ENCODE measurements around the gene IGF2BP3. TPM values are rescaled to one million over a fixed set of nuclear protein-coding genes. Genes with fewer than 3 reads are reported as not detected.

Gene IGF2BP3
- total and polyA plus RNA-seq, 5 donors from 2014 or later = 1.7 TPM; not detected in 4

DNA sequence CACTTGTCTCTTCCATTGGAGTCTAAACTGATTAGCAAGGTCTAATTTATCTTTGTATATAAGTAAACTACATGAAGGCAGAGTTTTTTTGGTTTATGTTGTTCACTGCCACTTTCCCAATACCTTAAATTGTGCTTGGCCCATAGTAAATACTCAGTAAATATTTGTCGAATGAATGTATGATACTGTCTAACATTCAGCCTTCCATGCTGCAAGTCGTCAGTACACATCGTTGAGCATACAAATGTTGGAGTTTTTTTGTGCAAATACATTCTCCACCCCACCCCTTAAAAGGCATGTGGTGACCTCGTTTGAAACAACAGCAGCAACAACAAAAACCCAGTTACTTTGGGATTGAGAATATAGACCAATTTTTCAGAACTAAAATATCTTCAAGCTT is 17.4 kb upstream of the IGF2BP3 start:
- Histone ChIP-seq H3K27me3 (ENCODE audit: control insufficient read depth, insufficient read depth, low read length) (no peaks in the 10 kb centered on the region), H3K27ac (ENCODE audit: insufficient read depth, low read length, poor library complexity, severe bottlenecking) (no peak overlapping the region), H3K36me3 (ENCODE audit: control insufficient read depth, insufficient read depth, low read length) (no peaks in the 10 kb centered on the region), H3K4me1 (ENCODE audit: control insufficient read depth, insufficient read depth, low read length, poor library complexity, severe bottlenecking) (peaks cover 10% of the 10 kb centered on the region), H3K4me3 (ENCODE audit: low read depth, low read length) (no peak overlapping the region), H3K9me3 (ENCODE audit: control insufficient read depth in 2 of 2, low read length in 2 of 2) (no peaks in the 10 kb centered on the region)
- no peak for ATAC-seq (ENCODE audit: low read depth in 2 of 2)
- Mint-ChIP-seq H3K36me3 (no peaks in the 10 kb centered on the region), H3K27me3 (peaks cover 19% of the 10 kb centered on the region), H3K4me1 (peaks cover 0 to 13% (median 6%) of the 10 kb centered on the region in 4 donors), H3K4me3 (no peak overlapping the region), H3K9me3 (no peaks in the 10 kb centered on the region), H3K27ac (no peak overlapping the region)
- DNase-seq = no peak

DNA sequence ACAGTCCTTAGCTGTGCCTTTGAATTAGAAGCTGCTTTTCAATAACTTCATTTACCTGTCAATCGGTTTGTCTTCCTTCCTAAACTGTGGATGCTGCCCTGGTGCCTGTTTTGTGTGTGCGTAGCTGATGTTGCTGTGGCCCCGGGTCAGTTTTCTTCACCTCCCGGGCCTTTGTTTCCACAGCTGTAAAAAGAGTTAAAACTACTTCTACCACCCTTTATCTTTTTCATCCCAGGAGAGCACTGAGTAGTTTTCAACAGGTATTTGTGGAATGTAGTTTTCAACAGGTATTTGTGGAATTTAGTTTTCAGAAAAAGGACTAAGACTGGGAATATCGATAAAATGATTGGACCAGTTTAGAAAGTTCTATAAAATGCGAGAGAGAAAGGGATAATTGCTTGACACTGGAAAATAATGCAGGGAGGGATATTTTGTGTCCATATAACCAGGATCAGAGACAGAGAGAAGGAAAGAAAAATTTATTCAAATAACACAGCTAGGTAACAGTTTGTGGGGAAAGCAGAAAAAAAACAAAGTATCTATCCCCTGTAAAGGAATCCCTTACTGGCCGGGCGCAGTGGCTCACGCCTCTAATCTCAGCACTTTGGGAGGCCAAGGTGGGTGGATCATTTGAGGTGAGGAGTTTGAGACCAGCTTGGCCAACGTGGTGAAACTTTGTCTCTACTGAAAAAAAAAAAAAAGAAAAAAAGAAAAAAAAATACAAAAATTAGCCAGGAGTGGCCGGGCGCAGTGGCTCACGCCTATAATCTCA is 15.9 kb upstream of the IGF2BP3 start:
- H3K4me3 Mint-ChIP-seq = no peak overlapping the region
- H3K9me3 Mint-ChIP-seq = no peaks in the 10 kb centered on the region
- peaks cover 34% of the 10 kb centered on the region for H3K27me3 Mint-ChIP-seq
- Histone ChIP-seq H3K27me3 (ENCODE audit: control insufficient read depth, insufficient read depth, low read length) (no peaks in the 10 kb centered on the region), H3K9me3 (ENCODE audit: control insufficient read depth in 2 of 2, low read length in 2 of 2) (no peaks in the 10 kb centered on the region), H3K27ac (ENCODE audit: insufficient read depth, low read length, poor library complexity, severe bottlenecking) (no peak overlapping the region), H3K4me3 (ENCODE audit: low read depth, low read length) (no peak overlapping the region), H3K36me3 (ENCODE audit: control insufficient read depth, insufficient read depth, low read length) (no peaks in the 10 kb centered on the region), H3K4me1 (ENCODE audit: control insufficient read depth, insufficient read depth, low read length, poor library complexity, severe bottlenecking) (peaks cover 10% of the 10 kb centered on the region)
- ATAC-seq (ENCODE audit: low read depth in 2 of 2) (no peak), DNase-seq (no peak)
- no peak overlapping the region for H3K27ac Mint-ChIP-seq
- no peaks in the 10 kb centered on the region for H3K36me3 Mint-ChIP-seq
- H3K4me1 Mint-ChIP-seq = peaks cover 0 to 10% (median 5%) of the 10 kb centered on the region in 4 donors

DNA sequence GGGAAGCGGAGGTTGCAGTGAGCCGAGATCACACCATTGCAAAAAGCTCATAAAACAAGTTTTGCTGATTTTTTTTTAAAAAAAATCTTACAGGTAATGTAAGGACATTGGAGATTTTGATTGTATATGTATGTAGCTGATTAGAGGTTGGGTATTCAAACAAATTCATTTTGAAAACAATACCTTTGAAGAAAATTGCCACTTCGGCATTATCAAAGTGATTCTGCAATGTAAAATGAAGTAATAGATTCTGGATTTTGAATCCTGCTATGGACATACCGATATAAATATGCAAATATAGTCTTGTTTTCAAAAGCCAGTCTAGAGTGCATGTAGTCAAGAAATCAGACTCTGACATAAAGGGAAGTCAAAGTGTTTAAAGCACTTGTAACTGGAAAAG is 12.4 kb upstream of the IGF2BP3 start:
- Mint-ChIP-seq H3K4me1 (no peaks in the 10 kb centered on the region), H3K4me3 (no peak overlapping the region), H3K27ac (no peak overlapping the region), H3K36me3 (no peaks in the 10 kb centered on the region), H3K27me3 (peaks cover 57% of the 10 kb centered on the region), H3K9me3 (no peaks in the 10 kb centered on the region)
- no peaks in the 10 kb centered on the region for H3K9me3 ChIP-seq (ENCODE audit: control insufficient read depth in 2 of 2, low read length in 2 of 2)
- no peaks in the 10 kb centered on the region for H3K36me3 ChIP-seq (ENCODE audit: control insufficient read depth, insufficient read depth, low read length)
- H3K4me3 ChIP-seq (ENCODE audit: low read depth, low read length) = no peak overlapping the region
- DNase-seq = no peak
- H3K4me1 ChIP-seq (ENCODE audit: control insufficient read depth, insufficient read depth, low read length, poor library complexity, severe bottlenecking) = no peaks in the 10 kb centered on the region
- H3K27ac ChIP-seq (ENCODE audit: insufficient read depth, low read length, poor library complexity, severe bottlenecking) = no peak overlapping the region
- peaks cover 18% of the 10 kb centered on the region for H3K27me3 ChIP-seq (ENCODE audit: control insufficient read depth, insufficient read depth, low read length)
- no peak for ATAC-seq (ENCODE audit: low read depth in 2 of 2)

GRCh38 chr7:23477962-23478866 is 7.9 kb upstream of the IGF2BP3 start:
- ATAC-seq (ENCODE audit: low read depth in 2 of 2) (no peak), DNase-seq (no peak)
- Mint-ChIP-seq H3K27ac (no peak overlapping the region), H3K27me3 (peaks cover 76% of the 10 kb centered on the region), H3K4me1 (peaks cover 2 to 12% (median 7%) of the 10 kb centered on the region in 4 donors), H3K9me3 (peaks cover 0 to 9% (median under 1%) of the 10 kb centered on the region in 7 donors), H3K4me3 (no peak overlapping the region), H3K36me3 (no peaks in the 10 kb centered on the region)
- Histone ChIP-seq H3K9me3 (ENCODE audit: control insufficient read depth in 2 of 2, low read length in 2 of 2) (peaks cover 6 to 7% of the 10 kb centered on the region in 2 experiments), H3K4me3 (ENCODE audit: low read depth, low read length) (no peak overlapping the region), H3K36me3 (ENCODE audit: control insufficient read depth, insufficient read depth, low read length) (no peaks in the 10 kb centered on the region), H3K27me3 (ENCODE audit: control insufficient read depth, insufficient read depth, low read length) (peaks cover 54% of the 10 kb centered on the region), H3K4me1 (ENCODE audit: control insufficient read depth, insufficient read depth, low read length, poor library complexity, severe bottlenecking) (peaks cover 15% of the 10 kb centered on the region), H3K27ac (ENCODE audit: insufficient read depth, low read length, poor library complexity, severe bottlenecking) (no peak overlapping the region)

- H3K27me3 ChIP-seq (ENCODE audit: control insufficient read depth, insufficient read depth, low read length) = peaks cover 65% of the 10 kb centered on the region
These were observed 6.8 kb upstream of the IGF2BP3 start for GRCh38 chr7:23477157-23477499.

DNA sequence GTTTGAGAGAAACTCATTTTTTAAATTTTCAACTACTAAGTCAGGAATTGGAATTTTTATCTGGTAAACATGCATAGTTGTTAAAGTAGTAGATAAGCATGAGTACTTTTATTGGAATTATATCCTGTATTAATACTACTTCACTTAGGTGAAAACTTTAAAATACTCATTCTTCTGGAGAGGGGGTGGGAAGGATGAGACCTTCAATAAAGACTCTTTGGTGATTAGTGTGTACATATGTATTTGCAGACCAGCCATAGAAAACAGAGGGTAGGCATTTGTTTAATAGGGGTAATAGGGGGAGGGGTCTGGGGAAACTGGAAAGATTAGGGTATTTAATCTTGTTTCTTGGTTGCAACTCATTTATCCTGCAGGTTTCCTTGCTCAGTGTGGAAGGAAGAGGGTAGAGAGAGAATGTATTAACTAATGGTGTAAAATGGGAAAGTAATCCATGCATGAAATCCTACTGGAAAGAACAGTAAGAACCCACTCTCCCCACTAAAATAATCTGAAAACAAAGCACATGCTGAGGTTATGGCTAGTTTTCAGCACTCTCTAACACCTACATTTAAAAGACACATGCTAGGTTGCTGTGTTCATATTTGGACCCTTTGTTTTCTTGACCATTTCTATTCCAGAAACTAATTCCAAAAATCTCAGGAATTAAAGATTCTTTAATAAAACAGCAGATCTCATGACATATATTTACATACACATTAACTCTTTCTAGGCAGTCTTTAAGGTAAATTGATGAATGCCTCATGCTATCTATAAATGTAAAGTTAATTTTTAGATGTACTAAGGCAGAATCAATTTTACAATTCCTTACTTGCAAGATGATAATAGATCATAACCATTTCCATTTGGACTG is 6.2 kb upstream of the IGF2BP3 start:
- Histone ChIP-seq H3K27ac (ENCODE audit: insufficient read depth, low read length, poor library complexity, severe bottlenecking) (no peak overlapping the region), H3K27me3 (ENCODE audit: control insufficient read depth, insufficient read depth, low read length) (peaks cover 71% of the 10 kb centered on the region), H3K9me3 (ENCODE audit: control insufficient read depth in 2 of 2, low read length in 2 of 2) (peaks cover 14 to 15% of the 10 kb centered on the region in 2 experiments), H3K4me3 (ENCODE audit: low read depth, low read length) (no peak overlapping the region), H3K36me3 (ENCODE audit: control insufficient read depth, insufficient read depth, low read length) (no peaks in the 10 kb centered on the region), H3K4me1 (ENCODE audit: control insufficient read depth, insufficient read depth, low read length, poor library complexity, severe bottlenecking) (peaks cover 17% of the 10 kb centered on the region)
- DNase-seq (no peak), ATAC-seq (ENCODE audit: low read depth in 2 of 2) (no peak)
- Mint-ChIP-seq H3K36me3 (no peaks in the 10 kb centered on the region), H3K27me3 (peaks cover 76% of the 10 kb centered on the region), H3K4me3 (no peak overlapping the region), H3K27ac (no peak overlapping the region), H3K4me1 (peaks cover 6 to 20% (median 11%) of the 10 kb centered on the region in 4 donors), H3K9me3 (peaks cover 0 to 11% (median 2%) of the 10 kb centered on the region in 7 donors)

More at GRCh38 chr7:23477157-23477499, 6.8 kb upstream of the IGF2BP3 start:
- Mint-ChIP-seq H3K27me3 (peaks cover 76% of the 10 kb centered on the region), H3K9me3 (peaks cover 0 to 11% (median 2%) of the 10 kb centered on the region in 7 donors), H3K4me3 (no peak overlapping the region), H3K27ac (no peak overlapping the region), H3K4me1 (peaks cover 6 to 17% (median 9%) of the 10 kb centered on the region in 4 donors), H3K36me3 (no peaks in the 10 kb centered on the region)
- H3K4me1 ChIP-seq (ENCODE audit: control insufficient read depth, insufficient read depth, low read length, poor library complexity, severe bottlenecking) = peaks cover 15% of the 10 kb centered on the region
- no peaks in the 10 kb centered on the region for H3K36me3 ChIP-seq (ENCODE audit: control insufficient read depth, insufficient read depth, low read length)
- no peak overlapping the region for H3K27ac ChIP-seq (ENCODE audit: insufficient read depth, low read length, poor library complexity, severe bottlenecking)
- ATAC-seq (ENCODE audit: low read depth in 2 of 2) (no peak), DNase-seq (no peak)
- no peak overlapping the region for H3K4me3 ChIP-seq (ENCODE audit: low read depth, low read length)
- peaks cover 8 to 14% of the 10 kb centered on the region in 2 experiments for H3K9me3 ChIP-seq (ENCODE audit: control insufficient read depth in 2 of 2, low read length in 2 of 2)

GRCh38 chr7:23475576-23475839 is 5.2 kb upstream of the IGF2BP3 start:
- H3K4me3 Mint-ChIP-seq = no peak overlapping the region
- H3K4me1 Mint-ChIP-seq = peaks cover 12 to 23% (median 18%) of the 10 kb centered on the region in 4 donors
- H3K9me3 ChIP-seq (ENCODE audit: control insufficient read depth in 2 of 2, low read length in 2 of 2) = peaks cover 15% of the 10 kb centered on the region in 2 experiments
- DNase-seq (no peak), ATAC-seq (ENCODE audit: low read depth in 2 of 2) (no peak)
- H3K36me3 ChIP-seq (ENCODE audit: control insufficient read depth, insufficient read depth, low read length) = no peaks in the 10 kb centered on the region
- H3K27me3 Mint-ChIP-seq = peaks cover 76% of the 10 kb centered on the region
- H3K27ac Mint-ChIP-seq = peak overlapping the region in 1 of 3 donors; percentile 43
- H3K27ac ChIP-seq (ENCODE audit: insufficient read depth, low read length, poor library complexity, severe bottlenecking) = no peak overlapping the region
- peaks cover 27% of the 10 kb centered on the region for H3K4me1 ChIP-seq (ENCODE audit: control insufficient read depth, insufficient read depth, low read length, poor library complexity, severe bottlenecking)
- no peaks in the 10 kb centered on the region for H3K36me3 Mint-ChIP-seq
- no peak overlapping the region for H3K4me3 ChIP-seq (ENCODE audit: low read depth, low read length)
- peaks cover 77% of the 10 kb centered on the region for H3K27me3 ChIP-seq (ENCODE audit: control insufficient read depth, insufficient read depth, low read length)
- H3K9me3 Mint-ChIP-seq = peaks cover 0 to 12% (median 2%) of the 10 kb centered on the region in 7 donors
